Lung (tissue), 12 donors: ENCODE results near the gene EXOC6B. TPM values are rescaled to one million over a fixed set of nuclear protein-coding genes. Genes with fewer than 3 reads are reported as not detected.

Experiments used
- ATAC-seq: fragments of 200-7000 bp; cut with Tn5 transposase; one replicate; pipeline ENCODE4 v1.9.1; 2020; ENCODE audit warnings: moderate number of reproducible peaks; ENCODE audit not compliant: insufficient read depth, low FRiP score
- DNase-seq, 3 donors: peaks; one replicate each; pipeline ENCODE4 v3.0.0-alpha.2; 2013 to 2017
- H3K27ac ChIP-seq, 2 donors: one replicate each; pipeline ENCODE4 v1.5.1; 2013; ENCODE audit warnings: mild to moderate bottlenecking in 2 of 2, moderate library complexity in 2 of 2, control low read depth in 1 of 2, inconsistent platforms in 1 of 2, low read depth in 1 of 2, low read length in 1 of 2
- H3K27me3 ChIP-seq, 3 donors: one replicate each; pipeline ENCODE4 v1.5.1; 2013; ENCODE audit warnings: low read length in 2 of 3; ENCODE audit not compliant: control insufficient read depth in 3 of 3, insufficient read depth in 3 of 3
- H3K36me3 ChIP-seq, 4 donors: one replicate each; pipeline ENCODE4 v1.5.1; 2013; ENCODE audit warnings: low read length in 4 of 4, mild to moderate bottlenecking in 1 of 4, moderate library complexity in 1 of 4; ENCODE audit not compliant: control insufficient read depth in 4 of 4, insufficient read depth in 4 of 4
- H3K4me1 ChIP-seq, 5 donors: one replicate each; pipeline ENCODE4 v1.5.1; 2013; ENCODE audit warnings: low read length in 5 of 5, mild to moderate bottlenecking in 2 of 5, moderate library complexity in 1 of 5; ENCODE audit not compliant: control insufficient read depth in 5 of 5, insufficient read depth in 5 of 5
- H3K4me3 ChIP-seq: one replicate; pipeline ENCODE4 v1.5.1; 2013; ENCODE audit warnings: mild to moderate bottlenecking, control low read depth, moderate library complexity
- H3K9ac ChIP-seq, 2 donors: one replicate each; pipeline ENCODE4 v1.5.1; 2013; ENCODE audit warnings: low read length in 2 of 2, control low read depth in 1 of 2; ENCODE audit not compliant: insufficient read depth in 1 of 2
- H3K9me3 ChIP-seq, 4 donors: one replicate each; pipeline ENCODE4 v1.5.1; 2013; ENCODE audit warnings: low read length in 3 of 4, mild to moderate bottlenecking in 1 of 4, moderate library complexity in 1 of 4; ENCODE audit not compliant: control insufficient read depth in 4 of 4, insufficient read depth in 3 of 4
- CTCF ChIP-seq: IDR thresholded peaks from 2 replicates; pipeline ENCODE4 v1.5.1; 2012; ENCODE audit warnings: mild to moderate bottlenecking; ENCODE audit errors: control extremely low read depth, extremely low read depth
- WGBS, 2 donors: extraction: QIAGEN DNeasy Blood & Tissue Kit; methylation state at CpG; one replicate each; pipeline ENCODE4 v1.1.7; 2013; 5-methylcytosine and 5-hydroxymethylcytosine counted together
- polyA plus RNA-seq, 2 donors: library from polyadenylated mRNA; stranded (reverse); fragments of 200-250 nt; gene quantifications; one replicate each; pipeline ENCODE4 v1.2.1, GENCODE V29; 2013
- total RNA-seq, 2 donors: library from RNA; depleted of rRNA in 1 of 2; stranded (reverse); fragments of >200 nt in 1 of 2; gene quantifications; one replicate each; pipeline ENCODE4 v1.2.1, GENCODE V29; 2014 to 2021
- donor health status: control.
- donor health status: control.
- donor health status: Bipolar disorder and iron deficiency.
- donor health status: healthy.
- donor health status: DM: yes; HTN: yes; CAD: no.

Gene EXOC6B
- total and polyA plus RNA-seq, 4 donors: 3.3 to 46.0 (median 12.7) TPM

GRCh38 chr2:72722492-72723070 is 103.3 kb downstream of the EXOC6B start:
- no peak for TF ChIP-seq CTCF

GRCh38 chr2:72719416-72719815 is 106.4 kb downstream of the EXOC6B start:
- DNase-seq: peak; percentile 41 to 67 (median 60)
- H3K9ac ChIP-seq: peak overlapping the region in 1 of 2 donors; percentile 29
- H3K4me1 ChIP-seq: peaks cover 0 to 55% (median 13%) of the 10 kb centered on the region in 5 donors
- ATAC-seq: no peak
- no peaks in the 10 kb centered on the region for H3K27me3 ChIP-seq
- 69 to 76% methylated on average over 4 of the region's 4 CpGs for WGBS, 2 donors
- H3K4me3 ChIP-seq: no peak overlapping the region
- no peaks in the 10 kb centered on the region for H3K9me3 ChIP-seq
- TF ChIP-seq CTCF: no peak
- H3K27ac ChIP-seq: no peak overlapping the region
- H3K36me3 ChIP-seq: peaks cover 0 to 3% (median 0%) of the 10 kb centered on the region in 4 donors

More at GRCh38 chr2:72722492-72723070, 103.3 kb downstream of the EXOC6B start:
- Histone ChIP-seq H3K9ac (no peak overlapping the region), H3K9me3 (no peaks in the 10 kb centered on the region), H3K4me3 (no peak overlapping the region), H3K4me1 (peaks cover 0 to 54% (median 13%) of the 10 kb centered on the region in 5 donors), H3K36me3 (no peaks in the 10 kb centered on the region), H3K27me3 (no peaks in the 10 kb centered on the region), H3K27ac (no peak overlapping the region)
- WGBS, 2 donors: 70 to 81% methylated on average over 3 of the region's 3 CpGs
- ATAC-seq: no peak
- peak; percentile 44 to 87 (median 86) for DNase-seq

GRCh38 chr2:72718876-72719275 is 107.0 kb downstream of the EXOC6B start:
- Histone ChIP-seq H3K36me3 (peaks cover 0 to 3% (median 0%) of the 10 kb centered on the region in 4 donors), H3K9me3 (no peaks in the 10 kb centered on the region), H3K9ac (no peak overlapping the region), H3K4me3 (no peak overlapping the region), H3K27ac (no peak overlapping the region), H3K27me3 (no peaks in the 10 kb centered on the region), H3K4me1 (peaks cover 0 to 52% (median 7%) of the 10 kb centered on the region in 5 donors)
- ATAC-seq (no peak), DNase-seq (peak; percentile 72 to 96 (median 94))
- TF ChIP-seq CTCF: no peak

- Histone ChIP-seq H3K9me3 (no peaks in the 10 kb centered on the region), H3K4me3 (no peak overlapping the region), H3K9ac (no peak overlapping the region), H3K27ac (no peak overlapping the region), H3K36me3 (peaks cover 0 to 6% (median 0%) of the 10 kb centered on the region in 4 donors), H3K27me3 (no peaks in the 10 kb centered on the region), H3K4me1 (peaks cover 0 to 30% (median 4%) of the 10 kb centered on the region in 5 donors)
- ATAC-seq (no peak), DNase-seq (no peak)
- TF ChIP-seq CTCF: no peak
- 15 to 33% methylated on average over 2 of the region's 2 CpGs for WGBS, 2 donors
Observed at GRCh38 chr2:72716601-72717000, 109.2 kb downstream of the EXOC6B start.
